Measurements from ENCODE around the gene THOC6.

Gene THOC6

DNA sequence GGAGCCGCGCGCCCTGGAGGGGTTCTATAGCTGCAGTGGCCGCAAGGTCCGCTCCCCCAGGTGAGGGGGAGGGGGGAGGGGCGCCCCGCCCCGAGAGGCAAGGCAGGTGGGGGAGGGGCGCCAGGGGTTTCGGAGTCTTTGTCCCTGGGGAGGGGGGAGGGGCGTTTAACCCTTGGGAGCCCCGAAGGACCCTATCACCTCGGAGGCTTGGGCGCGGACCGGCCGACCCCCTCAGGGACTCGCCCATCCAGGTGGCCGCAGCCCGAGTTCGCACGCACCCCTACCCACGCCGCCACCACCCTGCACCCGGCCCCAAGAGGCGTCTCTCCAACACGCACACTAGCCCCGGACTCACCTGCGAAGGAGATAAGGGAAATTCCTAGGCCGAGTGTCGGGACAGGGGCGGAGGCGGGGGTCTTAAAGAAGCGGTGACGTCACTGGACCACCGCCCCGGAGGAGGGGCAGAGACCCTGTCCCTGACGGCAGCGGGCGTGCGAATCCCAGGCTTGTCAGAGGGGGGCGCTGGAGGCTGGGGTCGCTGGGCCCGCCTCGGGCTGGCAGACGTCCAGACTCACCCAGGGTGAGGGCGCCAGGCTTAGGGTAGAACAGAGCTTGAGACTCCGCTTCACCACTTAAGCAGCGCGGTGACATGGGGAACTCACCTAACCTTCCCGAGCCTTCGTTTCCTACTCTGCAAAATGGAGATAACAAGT, 5.9 kb upstream of the THOC6 start, which contains the start of gene CLDN6:
TSS of gene CLDN6 (minus strand) at position 390 of the 713 bp plus-strand sequence. CDS start 2,162 bp downstream, outside the sequence.
- DNase-seq: no peak

GRCh38 chr16:3019594-3020246, 4.1 kb upstream of the THOC6 start:
- DNase-seq: no peak

DNA sequence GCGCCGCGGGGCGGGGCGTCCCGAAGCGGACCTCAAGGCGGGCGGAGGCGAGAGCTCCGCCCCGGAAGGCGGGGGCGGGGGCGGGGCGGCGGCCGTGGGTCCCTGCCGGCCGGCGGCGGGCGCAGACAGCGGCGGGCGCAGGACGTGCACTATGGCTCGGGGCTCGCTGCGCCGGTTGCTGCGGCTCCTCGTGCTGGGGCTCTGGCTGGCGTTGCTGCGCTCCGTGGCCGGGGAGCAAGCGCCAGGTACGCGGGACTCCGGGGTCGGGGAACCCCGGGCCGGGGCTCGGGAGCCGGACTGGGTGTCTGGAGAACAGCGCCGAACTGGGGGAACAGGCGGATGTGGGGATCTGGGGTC, 3.6 kb upstream of the THOC6 start, which contains the start of gene TNFRSF12A:
TSS of gene TNFRSF12A (plus strand) at position 122 of the 357 bp plus-strand sequence. CDS start at position 152, 30 bp downstream.
- no peak for DNase-seq

DNA sequence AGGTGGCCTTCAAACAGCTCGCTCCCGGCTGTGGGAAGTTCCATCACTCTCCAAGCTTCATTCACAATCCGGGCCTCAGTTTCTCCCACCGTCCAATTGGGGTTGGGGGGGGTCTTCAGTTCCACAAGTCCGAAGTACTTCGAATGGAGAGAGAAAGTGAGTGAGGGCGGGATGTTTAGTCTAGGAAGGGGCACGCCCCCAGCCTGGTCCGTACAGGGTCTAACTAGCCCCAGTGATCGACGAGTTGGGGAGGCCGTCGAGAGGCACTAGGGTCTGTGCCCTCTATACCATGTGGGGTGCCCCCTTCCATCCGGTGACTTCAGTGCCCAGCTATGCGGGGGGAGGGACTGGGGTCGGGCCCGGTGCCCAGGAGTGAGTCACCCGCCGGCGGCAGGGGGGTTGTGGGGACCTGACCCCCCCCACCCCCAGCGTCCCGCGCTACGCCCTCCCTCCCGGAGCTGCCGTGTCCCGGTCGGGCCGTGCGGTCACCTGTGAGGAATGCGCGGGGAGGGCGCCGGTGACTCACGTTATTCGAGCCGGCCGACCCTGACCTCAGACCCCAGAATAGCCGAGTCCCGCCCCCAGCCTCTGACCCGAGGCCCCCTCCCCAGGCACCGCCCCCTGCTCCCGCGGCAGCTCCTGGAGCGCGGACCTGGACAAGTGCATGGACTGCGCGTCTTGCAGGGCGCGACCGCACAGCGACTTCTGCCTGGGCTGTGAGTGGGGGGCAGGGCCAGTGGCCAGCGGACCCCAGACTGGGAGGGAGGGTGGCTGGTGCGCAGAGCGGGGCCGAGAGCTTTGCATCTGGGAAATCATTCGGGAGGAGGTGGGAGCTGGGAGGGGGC, 3.0 kb upstream of the THOC6 start:
- no peak for DNase-seq

- no peak for DNase-seq
Observed at GRCh38 chr16:3021449-3022207, 2.2 kb upstream of the THOC6 start.

GRCh38 chr16:3022208-3022683, 1.6 kb upstream of the THOC6 start:
- DNase-seq: no peak

DNA sequence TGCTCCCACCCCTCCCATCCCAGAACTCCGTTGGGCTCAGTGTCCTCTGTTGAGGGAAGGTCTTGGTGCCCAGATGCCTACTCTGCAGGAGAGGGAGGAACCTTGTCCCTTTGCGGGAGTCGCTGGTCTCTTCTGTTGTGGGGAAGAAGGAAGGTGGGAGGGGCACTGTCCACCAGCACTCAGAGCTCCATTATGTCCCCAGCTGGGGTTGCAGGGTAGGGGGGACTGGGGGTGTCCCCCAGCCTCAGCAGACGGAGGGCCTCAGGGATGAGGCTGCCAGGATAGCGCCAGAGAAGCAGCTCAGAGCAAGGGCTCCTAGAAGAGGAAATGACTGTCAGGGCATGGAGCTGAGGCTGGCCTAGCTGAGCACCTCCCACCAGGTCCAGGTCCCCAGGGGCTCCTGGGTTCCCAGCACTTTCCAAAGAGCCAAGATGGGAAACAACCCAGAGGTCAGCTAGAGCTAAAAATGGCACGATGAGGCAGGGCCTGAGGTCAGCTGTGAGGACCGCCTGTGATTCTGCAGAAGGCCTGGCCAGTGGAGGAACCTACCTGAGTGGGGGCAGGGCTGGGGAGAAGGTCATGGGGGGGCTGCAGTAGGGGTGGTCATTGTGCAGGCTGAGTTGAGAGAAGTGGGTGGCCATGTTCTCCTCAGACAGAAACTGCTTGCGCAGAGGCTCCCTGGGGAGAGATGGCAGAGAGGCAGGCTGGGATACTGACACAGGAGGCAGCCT, 986 bp upstream of the THOC6 start:
- no peak for DNase-seq

GRCh38 chr16:3023415-3023668, 493 bp upstream of the THOC6 start:
- no peak for DNase-seq

DNA sequence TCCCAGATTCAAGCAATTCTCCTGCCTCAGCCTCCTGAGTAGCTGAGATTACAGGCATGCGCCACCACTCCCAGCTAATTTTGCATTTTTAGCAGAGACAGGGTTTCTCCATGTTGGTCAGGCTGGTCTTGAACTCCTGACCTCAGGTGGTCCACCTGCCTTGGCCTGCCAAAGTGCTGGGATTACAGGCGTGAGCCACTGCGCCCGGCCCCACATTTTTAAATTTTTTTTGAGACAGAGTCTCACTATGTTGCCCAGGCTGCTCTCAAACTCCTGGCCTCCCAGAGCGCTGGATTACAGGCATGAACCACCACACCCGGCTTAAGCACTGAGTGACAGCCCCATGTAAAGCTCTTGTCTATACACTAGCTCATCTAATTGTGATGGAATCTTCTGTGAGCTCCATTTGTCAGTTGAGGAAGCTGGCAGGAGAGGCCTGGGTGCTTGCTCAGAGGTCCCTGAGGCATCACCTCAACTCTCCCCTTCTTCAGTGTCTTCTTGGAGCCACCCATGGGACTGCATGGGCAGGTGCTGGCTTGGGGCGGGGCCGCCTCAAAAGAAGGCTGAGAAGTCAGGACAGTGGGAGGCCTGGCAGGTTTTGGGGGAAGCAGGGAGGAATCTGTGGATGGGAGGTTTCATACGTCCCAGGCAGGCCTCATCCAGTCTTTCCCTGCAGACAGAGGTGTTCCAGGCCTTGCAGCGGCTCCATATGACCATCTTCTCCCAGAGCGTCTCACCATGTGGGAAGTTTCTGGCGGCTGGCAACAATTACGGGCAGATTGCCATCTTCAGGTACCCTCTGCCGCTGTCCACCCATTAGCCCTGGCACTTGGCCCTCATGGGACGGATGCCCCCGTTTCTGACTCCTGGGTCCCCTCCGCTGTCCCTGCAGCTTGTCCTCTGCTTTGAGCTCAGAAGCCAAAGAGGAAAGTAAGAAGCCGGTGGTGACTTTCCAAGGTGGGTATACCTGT, 1.5 kb downstream of the THOC6 start:
- DNase-seq: no peak

DNA sequence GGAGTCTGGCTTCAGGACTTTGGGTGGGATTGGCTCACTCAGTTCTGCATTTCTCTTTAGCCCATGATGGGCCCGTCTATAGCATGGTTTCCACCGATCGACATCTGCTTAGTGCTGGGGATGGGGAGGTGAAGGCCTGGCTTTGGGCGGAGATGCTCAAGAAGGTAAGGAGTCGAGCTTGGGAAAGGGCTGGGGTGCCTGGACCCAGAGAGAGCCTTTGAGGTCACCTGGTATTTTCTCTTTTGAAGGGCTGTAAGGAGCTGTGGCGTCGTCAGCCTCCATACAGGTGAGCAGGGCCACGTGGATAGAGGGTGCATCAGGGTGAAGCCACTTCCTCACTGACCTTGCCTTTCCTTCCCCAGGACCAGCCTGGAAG, 2.2 kb downstream of the THOC6 start:
- DNase-seq: no peak

- no peak for DNase-seq
Observed at GRCh38 chr16:3026609-3027488, 3.0 kb downstream of the THOC6 start.

GRCh38 chr16:3027489-3027795, 3.6 kb downstream of the THOC6 start:
- no peak for DNase-seq

- peak; percentile 65 for DNase-seq
Observed at GRCh38 chr16:3027983-3028715, 4.3 kb downstream of the THOC6 start.

GRCh38 chr16:3028716-3029319, 5.0 kb downstream of the THOC6 start:
- no peak for DNase-seq

DNA sequence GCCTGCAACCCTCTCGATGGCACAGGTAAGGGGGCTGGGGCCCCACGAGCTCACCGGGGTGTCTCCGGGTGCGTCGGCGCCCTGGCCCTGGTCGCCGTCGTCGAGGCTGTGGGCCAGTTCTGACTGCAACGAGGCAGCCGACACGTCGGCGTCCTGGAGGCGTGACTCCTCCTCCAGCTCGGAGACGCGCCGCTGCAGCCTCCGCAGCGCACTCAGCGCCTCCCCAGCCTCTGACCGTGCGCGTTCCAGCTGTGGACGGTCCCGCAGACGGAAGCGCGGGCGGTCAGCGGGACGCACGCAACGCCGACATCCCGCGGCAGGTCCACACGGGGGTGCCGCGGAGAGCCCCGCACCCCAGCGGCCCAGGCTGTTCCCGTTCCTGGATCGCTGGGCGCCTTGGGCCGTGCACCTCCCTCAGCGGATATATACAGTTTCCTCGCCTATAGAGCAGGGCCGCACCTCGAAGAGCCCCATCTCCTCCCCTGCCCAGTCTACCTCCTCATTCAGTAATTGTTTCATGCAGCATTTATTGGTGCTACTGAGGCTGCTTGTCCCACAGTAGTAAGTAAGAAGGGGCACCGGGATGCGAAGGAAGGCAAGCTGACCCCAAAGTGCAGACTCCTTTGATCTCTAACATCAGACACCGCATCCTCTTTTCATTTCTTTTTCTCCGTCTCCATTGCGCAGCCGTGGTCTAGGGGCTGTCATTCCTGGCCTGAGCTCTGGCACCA, 5.8 kb downstream of the THOC6 start:
- DNase-seq: no peak

GRCh38 chr16:3030222-3031212, 6.7 kb downstream of the THOC6 start:
- no peak for DNase-seq

DNA sequence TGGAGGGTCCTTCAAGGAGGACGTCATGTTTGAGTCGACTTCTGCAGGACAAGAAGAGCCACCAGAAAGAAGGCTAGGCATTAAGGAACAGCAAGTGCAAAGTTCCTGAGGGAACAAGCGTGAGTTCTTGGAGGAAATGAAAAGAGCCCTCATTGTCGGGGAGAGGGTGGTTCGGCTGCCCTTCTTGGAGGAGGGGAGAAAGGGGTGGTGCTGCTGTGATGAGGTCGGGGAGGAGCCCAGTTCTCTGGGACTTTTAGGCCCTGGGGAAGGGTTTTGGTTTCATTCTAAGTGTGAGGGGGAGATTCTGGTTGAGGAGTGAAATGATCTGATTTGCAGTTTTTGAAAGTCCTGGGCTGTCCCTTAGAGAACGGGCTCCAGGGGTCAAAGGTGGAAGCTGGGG, 8.8 kb downstream of the THOC6 start:
- no peak for DNase-seq
